ENCODE measurements around the gene CIAPIN1.

CIAPIN1 gene

DNA sequence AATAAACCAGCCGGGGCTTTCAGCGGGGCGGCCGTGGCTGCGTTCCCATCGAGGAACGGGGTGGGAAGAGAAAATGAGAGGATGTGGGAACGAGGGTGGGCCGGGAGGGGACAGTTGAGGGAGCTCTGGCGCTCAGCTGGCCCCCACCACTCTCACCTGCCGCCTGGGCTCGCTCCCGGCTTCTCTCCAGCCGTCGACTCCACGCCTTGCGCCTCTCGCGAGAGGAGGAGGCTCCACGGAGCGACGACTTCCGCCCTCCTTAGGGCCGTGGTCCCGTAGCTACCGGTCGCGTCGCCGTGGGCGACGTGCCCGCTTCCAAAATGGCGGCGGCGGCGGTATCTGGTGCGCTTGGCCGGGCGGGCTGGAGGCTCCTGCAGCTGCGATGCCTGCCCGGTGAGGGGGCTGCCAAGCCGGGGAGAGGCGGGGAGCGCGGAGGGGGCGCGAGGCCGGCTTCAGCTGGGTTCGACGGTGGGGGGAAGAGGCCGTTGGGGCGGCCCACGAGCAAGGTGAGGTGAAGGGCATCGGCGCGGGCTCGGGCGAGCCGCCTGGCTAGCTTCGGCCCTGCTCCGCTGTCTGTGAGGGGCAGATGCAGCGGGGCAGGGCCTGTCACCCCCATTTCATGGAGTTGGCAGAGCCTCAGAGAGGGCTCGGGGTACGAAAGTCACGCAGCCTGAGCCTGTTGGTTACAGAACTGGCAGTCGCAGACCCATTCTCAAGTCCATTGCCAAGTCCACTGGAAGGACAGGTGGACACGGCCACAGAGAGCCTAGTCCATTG is at the start of gene CIAPIN1, which contains the start of gene COQ9:
CIAPIN1 (minus strand) TSS at position 200 of the 777 bp plus-strand sequence. CDS start 6,457 bp downstream, outside the sequence.
COQ9 (plus strand) TSS at position 294 of the 777 bp plus-strand sequence; CDS start at position 321, 27 bp downstream.
- FAIRE-seq = no peak

DNA sequence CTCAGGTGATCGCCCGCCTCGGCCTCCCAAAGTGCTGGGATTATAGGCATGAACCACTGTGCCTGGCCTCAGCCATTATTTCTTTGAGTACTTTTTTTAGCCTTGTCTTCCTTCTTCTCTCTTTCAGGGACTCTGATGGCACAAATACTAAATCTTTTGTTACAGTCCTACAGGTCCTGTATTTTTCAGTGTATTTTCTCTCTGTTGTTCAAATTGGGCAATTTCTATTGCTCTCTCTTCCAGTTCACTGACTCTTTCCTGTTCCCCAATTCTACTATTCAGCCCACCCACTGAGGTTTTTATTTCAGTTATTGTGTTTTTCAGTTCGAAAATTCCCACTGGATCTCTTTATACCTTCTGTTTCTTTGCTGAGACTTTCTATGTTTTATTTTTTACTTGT is 46.6 kb upstream of the CIAPIN1 start:
- no peak for FAIRE-seq

DNA sequence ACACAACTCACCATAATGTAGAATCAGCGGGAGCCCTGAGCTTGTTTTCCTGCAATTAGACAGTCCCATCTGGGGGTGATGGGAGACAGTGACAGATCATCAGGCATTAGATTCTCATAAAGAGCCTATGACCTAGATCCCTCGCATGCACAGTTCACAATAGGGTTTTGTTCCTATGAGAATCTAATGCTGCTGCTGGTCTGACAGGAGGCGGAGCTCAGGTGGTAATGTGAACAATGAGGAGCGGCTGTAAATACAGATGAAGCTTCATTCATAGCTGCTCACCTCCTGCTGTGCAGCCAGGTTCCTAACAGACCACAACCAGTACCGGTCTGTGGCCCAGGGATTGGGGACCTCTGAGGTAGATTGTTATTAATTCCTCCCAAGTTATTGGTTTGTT is 42.0 kb upstream of the CIAPIN1 start:
- FAIRE-seq = no peak

DNA sequence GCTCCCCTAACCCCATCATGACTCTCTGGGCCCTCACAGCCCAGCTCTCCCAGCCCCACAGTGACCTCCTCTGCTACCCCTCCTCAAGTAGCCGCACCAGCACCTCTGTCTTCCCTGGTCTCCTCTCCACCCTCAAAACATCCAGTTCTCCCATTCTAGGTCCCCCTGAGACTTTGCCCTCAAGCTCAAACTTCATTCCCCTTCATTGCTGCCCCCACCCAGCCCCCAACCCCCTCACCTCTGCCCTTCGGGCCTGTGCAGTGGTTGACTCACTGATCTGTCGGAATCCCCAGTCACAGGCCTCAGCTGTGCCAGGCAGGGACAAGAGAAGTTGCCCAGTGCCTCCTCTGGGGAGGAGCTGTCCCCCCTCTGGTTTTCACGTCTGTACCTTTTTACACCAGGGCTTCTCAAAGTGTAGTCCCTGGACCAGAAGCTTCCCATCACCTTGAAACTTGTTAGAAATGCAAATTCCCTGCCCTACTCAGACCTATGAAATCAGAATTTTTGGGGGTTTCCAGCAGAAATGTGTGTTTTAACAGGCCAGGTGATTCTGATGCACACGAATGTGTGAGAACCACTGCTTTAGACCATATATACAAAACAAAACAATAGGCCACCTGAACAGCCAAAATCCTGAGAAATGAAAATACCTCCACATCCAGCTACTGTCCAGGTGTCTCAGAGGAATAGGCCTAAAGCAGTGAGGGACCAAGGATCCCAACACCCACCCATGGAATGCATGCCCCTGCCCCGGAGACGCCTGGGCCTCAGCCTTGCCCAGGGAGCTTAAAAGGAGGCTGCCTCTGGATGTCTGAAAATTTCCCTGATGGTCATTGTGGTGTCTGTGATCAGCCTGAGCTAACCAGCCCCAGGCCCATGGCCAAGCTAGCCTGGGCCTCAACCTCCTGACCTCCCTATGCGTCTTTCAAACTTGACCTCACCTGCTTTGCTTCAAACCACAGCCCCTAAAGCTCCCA is 40.0 kb upstream of the CIAPIN1 start:
- no peak for FAIRE-seq

DNA sequence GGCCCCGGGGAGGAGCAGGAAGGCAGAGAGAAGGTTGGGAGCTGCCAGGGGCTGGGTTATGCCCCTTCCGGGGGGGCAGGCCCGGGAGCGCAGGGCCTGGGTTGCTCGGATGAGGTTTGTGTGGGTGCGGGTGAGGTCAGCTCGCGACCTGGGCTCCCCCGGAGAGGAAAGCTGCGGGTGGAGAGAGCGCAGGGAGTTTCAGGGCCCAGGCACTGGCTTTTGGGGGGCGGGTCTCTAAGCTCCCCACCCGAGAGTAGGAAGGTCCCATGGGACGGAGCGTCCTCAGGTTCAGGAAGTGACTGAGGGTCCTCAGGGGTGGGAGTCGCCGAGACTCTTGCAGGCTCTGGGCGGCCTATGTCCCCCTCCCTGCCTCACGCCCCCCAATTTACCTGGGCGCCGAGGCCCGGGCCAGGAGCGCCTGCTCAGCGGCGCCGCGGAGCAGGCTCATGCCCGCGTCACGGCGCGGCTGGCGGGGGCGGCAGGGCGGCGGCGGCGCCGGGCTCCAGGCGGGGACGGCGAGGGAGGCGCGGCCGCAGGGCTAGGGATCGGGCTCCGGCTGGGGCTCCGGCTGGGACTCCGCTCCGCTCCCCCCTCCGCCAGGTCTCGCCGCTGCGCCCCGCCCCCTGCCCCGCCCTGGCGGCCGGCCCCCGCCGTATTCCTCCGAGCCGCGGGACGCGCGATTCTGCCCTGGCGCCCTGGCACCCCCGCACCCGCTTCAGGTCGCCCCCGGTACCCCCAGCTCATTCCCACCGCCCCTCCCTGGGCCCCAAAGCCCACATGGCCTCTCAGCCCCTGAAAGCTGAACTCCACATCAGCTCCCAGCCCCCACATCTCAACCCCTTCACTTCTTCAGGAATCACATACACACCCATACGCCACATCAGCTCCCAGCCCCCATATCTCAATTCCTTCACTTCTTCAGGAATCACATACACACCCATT is 39.0 kb upstream of the CIAPIN1 start, which contains the start of gene DOK4:
DOK4 (minus strand) TSS at position 578 of the 942 bp plus-strand sequence. CDS start 6,986 bp downstream, outside the sequence.
- FAIRE-seq = no peak

DNA sequence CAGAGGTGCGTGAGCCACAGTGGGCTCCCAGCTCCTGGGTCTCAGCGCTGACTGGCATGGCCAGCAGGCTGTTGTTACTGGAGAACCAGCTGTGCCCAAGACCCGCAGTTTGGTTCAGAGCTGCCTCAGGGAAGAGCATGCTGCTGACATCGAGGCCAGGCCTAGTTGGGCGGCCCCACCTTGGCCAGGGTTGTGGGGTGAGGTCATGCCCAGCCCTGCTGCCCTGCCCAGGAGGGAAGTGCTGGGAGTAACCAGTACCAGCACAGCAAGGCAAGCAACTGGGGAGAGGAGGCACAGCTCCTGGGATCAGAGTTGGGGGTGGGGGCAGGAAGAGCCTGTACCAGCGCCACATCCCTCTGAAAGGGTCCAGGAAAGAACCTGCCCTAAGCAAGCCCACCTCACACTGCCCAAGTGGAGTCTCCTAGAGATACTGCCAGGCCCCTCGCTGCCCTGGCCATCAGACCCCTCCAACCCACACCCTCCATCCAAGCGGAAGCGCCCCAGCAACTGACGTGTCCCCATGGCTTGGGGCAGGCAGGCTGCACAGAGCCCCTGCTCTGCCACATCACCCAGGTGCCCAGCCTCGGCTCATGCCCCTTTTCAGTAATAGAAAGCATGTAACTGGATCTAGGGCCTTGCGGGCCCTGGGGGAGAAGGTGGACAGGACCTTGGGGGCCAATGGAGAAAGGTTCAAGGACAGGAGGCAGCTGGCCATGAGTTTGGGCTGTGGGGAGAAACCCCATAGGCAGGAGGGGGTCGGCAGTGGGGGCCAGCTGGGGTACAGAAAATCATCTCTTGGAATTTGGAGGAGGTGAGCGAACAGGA is 38.1 kb upstream of the CIAPIN1 start:
- FAIRE-seq = no peak

DNA sequence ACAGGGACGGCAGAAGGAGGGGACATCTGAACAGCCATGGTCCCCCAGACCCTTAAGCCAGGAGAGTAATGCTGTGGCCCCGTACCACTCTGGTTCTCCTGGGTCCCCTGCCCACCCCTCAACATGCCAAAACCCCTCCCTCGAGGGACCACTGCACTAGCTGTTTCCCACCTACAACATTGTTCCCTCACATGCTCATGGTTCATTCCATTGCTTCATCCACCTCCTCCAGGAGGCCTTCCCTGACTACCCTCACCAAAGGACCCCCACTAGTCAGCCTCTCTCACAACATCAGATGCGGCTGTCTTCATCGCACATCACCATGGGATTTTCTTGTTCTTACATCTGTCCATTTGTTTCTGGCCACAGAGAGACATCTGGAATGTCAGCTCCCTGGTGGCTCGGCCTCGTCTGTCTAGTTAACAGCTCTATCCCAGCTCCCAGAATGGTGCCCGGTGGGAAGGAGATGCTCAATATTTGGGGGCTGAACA is 37.4 kb upstream of the CIAPIN1 start:
- FAIRE-seq = no peak

DNA sequence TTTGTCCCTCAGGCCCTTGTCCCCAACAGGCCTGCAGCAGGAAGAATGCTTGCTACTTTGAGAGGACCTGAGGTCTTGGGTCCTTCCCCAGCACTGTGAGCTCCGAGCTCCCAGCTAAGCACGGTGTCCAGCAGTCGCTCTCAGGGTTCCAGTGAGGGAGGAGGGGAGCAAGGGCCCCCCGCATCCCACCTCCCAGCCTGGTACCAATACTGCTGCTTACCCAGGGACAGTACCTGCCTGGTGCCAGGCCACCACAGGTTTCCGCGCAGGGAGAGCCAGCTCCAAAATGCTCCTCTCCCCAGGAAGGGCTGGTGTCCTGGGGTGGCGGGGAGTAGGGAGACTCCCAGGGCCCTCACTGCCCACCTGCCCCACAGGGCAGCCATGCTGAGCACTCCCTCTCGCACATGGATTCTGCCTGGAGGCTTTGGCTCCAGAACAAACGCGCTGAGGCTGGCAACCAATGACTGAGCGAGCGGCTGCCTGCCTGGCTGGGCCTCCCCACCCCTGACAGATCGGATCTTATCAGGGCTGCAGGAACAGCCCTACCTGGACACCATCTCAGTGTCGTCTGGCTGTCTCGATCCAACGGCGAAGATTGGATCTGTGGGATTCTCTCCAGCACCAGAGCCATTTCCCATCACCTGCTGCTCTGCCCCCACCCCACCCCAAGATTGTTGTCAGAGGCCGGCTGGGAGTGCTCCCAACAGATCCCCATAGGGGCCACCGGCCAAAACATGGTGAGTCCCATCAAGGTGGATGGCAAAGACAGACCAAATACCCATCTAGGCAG is 36.7 kb upstream of the CIAPIN1 start:
- no peak for FAIRE-seq

DNA sequence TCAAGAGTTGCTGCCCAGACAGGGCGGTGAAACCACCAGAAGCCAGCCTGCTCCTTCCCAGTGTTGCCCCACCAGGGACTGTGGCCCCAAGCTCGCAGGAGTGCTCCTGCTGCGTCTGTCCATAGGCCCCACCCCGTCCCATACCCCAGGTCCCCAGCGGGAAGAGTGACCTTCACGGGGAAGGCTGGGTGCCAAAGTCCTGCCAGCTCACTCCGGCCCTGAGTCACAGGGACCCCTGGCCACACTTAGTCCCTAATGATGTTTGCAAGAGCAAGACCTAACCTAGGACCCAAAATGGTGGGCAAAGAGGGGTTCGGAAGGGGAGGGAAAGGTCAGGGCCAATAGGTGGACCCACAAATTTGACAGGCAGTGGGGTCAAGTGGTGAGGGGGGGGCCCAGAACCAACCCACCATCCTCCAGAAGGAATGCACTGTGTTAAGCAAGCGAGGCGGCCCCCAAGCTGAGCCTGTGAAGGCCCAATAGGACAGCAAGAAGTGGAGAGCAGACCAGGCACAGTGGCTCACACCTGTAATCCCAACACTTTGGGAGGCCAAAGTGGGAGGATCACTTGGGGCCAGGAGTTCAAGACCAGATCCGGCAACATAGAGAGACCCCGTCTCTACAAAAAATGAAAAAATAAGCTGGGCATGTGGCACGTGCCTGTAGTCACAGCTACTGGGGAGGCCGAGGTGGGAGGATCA is 35.8 kb upstream of the CIAPIN1 start:
- FAIRE-seq = no peak

DNA sequence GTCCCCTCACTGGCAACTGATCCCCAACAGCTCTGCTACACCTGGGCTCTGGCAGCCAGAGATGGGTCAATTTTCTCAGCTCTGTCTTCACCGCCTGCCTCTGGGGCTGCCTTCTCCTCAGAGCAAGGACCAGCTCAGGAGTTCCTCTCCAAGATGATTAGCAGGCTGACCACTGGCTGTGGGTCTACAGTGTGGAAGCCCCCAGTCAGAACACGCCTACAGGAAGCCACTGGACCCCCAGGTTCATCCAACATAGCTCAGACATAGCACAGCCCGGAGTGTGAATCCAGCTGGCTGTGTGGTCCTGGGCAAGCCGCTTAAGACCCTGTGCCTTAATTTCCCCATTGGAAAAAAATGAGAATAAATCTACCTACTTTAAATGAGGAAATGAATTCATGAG is 34.2 kb upstream of the CIAPIN1 start:
- FAIRE-seq = no peak

DNA sequence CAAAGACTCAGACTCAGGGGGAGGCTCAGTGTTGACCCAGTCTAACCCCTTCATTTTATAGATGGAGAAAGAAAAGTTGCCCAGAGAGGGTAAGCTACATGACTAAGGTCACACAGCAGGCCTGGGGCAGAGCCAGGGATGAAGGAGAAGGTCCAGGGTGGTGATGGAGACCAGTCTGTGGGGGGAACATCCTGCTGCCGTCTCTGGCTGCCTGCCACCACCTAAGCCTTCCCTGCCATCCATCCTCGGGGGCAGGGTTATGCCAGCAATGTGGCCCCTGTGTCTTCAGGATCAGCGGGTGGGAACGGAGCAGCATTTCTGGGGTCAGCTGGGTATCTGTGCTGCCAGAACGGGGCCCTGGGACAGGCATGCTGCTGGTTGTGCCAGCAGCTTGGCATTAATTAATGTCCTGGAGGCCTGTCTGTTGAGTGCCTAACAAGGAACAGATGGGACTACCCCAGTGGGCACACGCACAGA is 33.6 kb upstream of the CIAPIN1 start:
- no peak for FAIRE-seq

DNA sequence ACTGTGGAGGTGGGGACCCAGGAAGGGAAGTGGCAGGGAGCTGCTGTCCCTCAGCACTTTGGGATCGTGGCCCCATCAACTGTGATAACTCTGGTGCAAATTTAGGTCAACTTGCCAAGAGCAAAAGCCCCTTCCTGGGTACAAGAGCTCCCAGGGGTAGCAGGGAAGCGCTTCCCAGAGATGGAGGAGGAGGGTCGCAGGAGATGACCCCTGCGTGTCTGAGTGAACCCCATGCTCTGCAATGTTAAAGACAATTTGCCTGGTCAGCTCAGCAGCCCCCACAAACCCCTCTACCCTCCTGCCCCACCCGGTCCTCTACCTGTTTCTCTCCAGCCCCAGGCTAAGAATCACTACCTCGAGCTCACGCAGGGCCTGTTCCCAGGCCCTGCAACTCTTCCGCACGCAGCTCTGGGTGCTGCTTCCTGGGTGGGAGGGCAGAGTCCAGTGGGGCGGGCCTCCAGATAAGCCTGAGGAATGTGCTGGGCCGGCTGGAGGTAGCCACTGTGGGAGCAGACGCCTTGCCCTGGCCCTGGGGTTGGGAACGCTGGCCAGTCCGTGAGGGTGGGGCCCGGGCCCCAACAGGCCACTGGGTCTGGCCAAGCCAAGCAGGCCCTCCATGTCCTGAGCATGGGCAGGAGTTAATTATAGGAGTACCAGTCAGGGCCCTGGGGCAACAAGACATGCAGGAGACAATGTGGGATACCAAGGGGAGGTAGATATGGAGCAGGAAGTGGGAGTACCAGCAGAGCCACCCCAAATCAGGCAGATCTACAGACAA is 33.0 kb upstream of the CIAPIN1 start:
- no peak for FAIRE-seq

DNA sequence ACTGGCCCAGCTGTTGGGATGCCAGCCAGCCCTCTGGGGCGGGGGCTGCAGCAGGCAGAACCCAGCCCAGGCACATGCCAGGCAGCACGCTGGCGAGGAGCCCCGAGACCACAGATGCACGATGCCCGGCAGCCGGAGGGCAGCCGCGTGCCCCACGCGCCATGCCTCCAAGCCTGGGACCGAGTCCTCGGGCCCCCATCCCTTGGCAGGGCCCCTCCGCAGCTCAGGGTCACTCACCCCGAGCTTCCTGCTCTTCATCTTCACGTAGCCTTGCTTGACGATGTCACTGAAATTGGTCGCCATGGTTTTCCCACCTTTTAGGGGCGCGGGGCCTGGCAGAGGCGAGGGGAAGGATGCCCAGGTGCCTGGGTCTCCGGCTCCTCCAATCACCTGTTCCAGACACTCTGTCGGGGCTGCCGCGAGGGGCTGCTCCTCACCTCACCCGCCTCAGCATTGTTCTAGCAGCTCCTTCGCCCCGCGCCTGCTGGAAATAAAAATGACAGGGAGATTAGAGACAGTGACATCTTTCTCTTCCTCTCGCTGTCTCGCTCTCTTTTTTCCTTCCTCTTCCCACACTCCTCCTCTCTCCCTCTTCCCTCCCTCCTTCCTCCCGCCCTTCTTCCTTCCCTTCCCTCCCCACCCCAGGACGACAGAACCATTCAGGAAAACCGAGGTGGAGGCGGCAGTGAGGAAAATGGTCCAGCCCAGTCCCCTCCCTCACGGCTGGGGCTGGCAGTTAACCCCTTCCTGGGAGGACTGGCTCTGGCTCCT is 32.2 kb upstream of the CIAPIN1 start:
- FAIRE-seq = no peak

DNA sequence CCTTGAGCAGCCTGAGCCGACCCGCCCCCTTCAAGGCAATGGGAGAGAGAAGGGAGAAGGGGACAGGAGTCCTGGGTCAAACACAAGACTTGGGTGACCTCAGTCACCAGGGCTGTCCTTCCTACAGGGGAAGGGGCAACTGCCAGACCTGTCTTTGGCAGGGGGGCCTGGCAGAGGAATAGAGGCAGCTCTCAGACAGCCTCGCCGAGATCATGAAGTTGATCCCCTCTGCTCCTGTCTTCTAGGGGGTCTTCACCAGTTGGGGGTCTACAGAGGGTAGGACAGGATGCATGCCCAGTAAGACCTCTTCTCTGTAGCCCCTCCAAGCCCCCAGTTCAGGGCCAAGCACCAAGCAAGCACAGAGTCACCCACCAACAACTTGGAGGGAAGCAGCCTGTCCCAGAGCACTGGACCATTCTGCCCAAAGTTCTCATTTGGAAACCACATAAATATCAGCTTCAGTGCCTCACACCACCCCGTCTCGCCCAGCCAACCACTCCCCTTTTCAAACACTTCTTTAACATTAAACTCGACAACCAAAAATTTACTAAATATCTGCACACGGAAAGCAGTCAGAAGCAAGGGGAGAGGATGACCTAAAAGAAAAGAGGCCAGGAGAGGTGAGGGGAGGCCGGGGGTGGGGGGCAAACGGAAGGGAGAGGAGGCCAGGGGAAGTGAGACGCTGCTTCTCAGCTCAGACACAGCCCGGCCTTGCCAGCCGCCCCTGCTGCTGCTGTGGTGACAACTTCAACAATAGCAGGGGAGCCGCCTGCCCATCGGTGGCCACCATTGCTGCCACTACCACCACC is 31.4 kb upstream of the CIAPIN1 start:
- no peak for FAIRE-seq

DNA sequence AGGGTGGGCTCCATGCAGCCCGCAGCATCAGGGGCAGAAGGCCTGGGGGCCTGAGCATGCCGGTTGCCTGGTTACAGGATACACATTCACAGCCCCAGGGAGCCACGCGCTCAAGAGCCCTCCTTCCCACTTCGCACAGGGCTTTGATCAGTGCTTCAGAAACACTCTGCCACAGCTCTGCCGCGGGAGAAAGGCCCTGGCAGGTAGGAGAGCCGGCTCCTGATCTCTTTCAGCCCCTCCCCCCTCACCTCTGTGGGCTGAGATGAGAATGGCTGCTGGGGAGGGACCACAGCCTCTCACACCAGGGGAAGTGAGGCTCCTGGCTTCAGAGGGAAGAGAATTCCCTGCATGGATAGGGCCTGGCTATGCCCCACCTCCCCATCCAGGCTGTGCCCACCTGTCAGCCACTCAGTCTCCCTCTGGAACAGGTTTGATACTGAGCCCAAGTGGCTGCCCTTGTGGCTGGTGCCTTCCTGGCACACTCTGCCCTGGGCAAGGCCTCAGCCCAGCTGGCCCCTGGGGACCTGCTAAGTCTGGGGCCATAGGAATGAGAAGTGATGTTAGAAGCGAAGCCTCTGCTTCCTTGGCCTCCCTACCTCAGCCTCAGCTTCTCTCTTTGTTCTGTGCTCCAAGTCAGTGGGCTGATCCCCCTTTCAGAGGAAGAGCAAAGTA is 30.5 kb upstream of the CIAPIN1 start:
- no peak for FAIRE-seq

Data from endometrium (tissue), 2 donors.